Nephron progenitor cell (in vitro differentiated cells): Measurements from ENCODE around the gene NMNAT2.
A peak's percentile ranks its signal among the peaks of the same experiment; 100 is the strongest.

Source experiments
- DNase-seq: peaks from one replicate; pipeline ENCODE4 v3.0.0; 2021
- H3K27ac Mint-ChIP-seq: 2 replicates; pipeline ENCODE4 v1.8.0; 2021; ENCODE audit warnings: mild to moderate bottlenecking, moderate library complexity, mixed read lengths
- H3K27me3 Mint-ChIP-seq: 2 replicates; pipeline ENCODE4 v1.8.0; 2021; ENCODE audit warnings: mild to moderate bottlenecking, low read depth, mixed read lengths; ENCODE audit not compliant: poor library complexity
- H3K36me3 Mint-ChIP-seq: 2 replicates; pipeline ENCODE4 v1.8.0; 2021; ENCODE audit warnings: low read depth, mixed read lengths
- H3K4me1 Mint-ChIP-seq: 2 replicates; pipeline ENCODE4 v1.8.0; 2021; ENCODE audit warnings: mixed read lengths
- H3K4me3 Mint-ChIP-seq: 2 replicates; pipeline ENCODE4 v1.8.0; 2021; ENCODE audit warnings: mild to moderate bottlenecking, moderate library complexity, mixed read lengths
- H3K9me3 Mint-ChIP-seq: 2 replicates; pipeline ENCODE4 v1.8.0; 2021; ENCODE audit warnings: mild to moderate bottlenecking, moderate library complexity, mixed read lengths
- CTCF ChIP-seq: fragments of 200-600 bp; sonication (generic); IDR thresholded peaks from 2 replicates; pipeline ENCODE4 v1.5.0; 2021; ENCODE audit warnings: antibody characterized with exemption

The NMNAT2 gene

GRCh38 chr1:183319051-183319450 is 99.1 kb downstream of the NMNAT2 start:
- no peak overlapping the region for H3K27ac Mint-ChIP-seq
- no peak for DNase-seq
- H3K4me3 Mint-ChIP-seq: no peak overlapping the region
- TF ChIP-seq CTCF: no peak
- H3K27me3 Mint-ChIP-seq: peaks cover 2% of the 10 kb centered on the region
- H3K36me3 Mint-ChIP-seq: no peaks in the 10 kb centered on the region
- no peaks in the 10 kb centered on the region for H3K9me3 Mint-ChIP-seq
- peaks cover 58% of the 10 kb centered on the region for H3K4me1 Mint-ChIP-seq

GRCh38 chr1:183318433-183318832 is 99.7 kb downstream of the NMNAT2 start:
- no peak for TF ChIP-seq CTCF
- peak overlapping the region; percentile 96 for H3K27ac Mint-ChIP-seq
- peaks cover 53% of the 10 kb centered on the region for H3K4me1 Mint-ChIP-seq
- H3K36me3 Mint-ChIP-seq: no peaks in the 10 kb centered on the region
- peak; percentile 25 for DNase-seq
- no peaks in the 10 kb centered on the region for H3K9me3 Mint-ChIP-seq
- no peak overlapping the region for H3K4me3 Mint-ChIP-seq
- H3K27me3 Mint-ChIP-seq: peaks cover 2% of the 10 kb centered on the region

GRCh38 chr1:183315991-183316758 is 102.0 kb downstream of the NMNAT2 start:
- H3K36me3 Mint-ChIP-seq: no peaks in the 10 kb centered on the region
- peaks cover 5% of the 10 kb centered on the region for H3K9me3 Mint-ChIP-seq
- peaks cover 7% of the 10 kb centered on the region for H3K27me3 Mint-ChIP-seq
- H3K4me3 Mint-ChIP-seq: no peak overlapping the region
- TF ChIP-seq CTCF: no peak
- H3K4me1 Mint-ChIP-seq: peaks cover 61% of the 10 kb centered on the region
- no peak for DNase-seq
- peak overlapping the region; percentile 59 for H3K27ac Mint-ChIP-seq

- DNase-seq: no peak
Measured at GRCh38 chr1:183313063-183313462, 105.1 kb downstream of the NMNAT2 start.

GRCh38 chr1:183310753-183311479 is 107.3 kb downstream of the NMNAT2 start:
- TF ChIP-seq CTCF: no peak
- Mint-ChIP-seq H3K27me3 (peaks cover 4% of the 10 kb centered on the region), H3K4me1 (peaks cover 66% of the 10 kb centered on the region), H3K36me3 (peaks cover 7% of the 10 kb centered on the region), H3K27ac (peak overlapping the region; percentile 95), H3K4me3 (no peak overlapping the region), H3K9me3 (peaks cover 21% of the 10 kb centered on the region)
- DNase-seq: no peak

More at GRCh38 chr1:183313063-183313462, 105.1 kb downstream of the NMNAT2 start:
- H3K27me3 Mint-ChIP-seq: peaks cover 4% of the 10 kb centered on the region
- peaks cover 59% of the 10 kb centered on the region for H3K4me1 Mint-ChIP-seq
- H3K4me3 Mint-ChIP-seq: no peak overlapping the region
- no peak for TF ChIP-seq CTCF
- H3K36me3 Mint-ChIP-seq: peaks cover 7% of the 10 kb centered on the region
- no peak overlapping the region for H3K27ac Mint-ChIP-seq
- peaks cover 21% of the 10 kb centered on the region for H3K9me3 Mint-ChIP-seq
